K562 (cell line): ENCODE data around the gene CCDC27. TPM values are rescaled to one million over a fixed set of nuclear protein-coding genes. Genes with fewer than 3 reads are reported as not detected.

Experiments used
- CAMTA2 ChIP-seq: fragments of 250-450 bp; sonication (Bioruptor Pico); conservative IDR thresholded peaks from 2 replicates; pipeline ENCODE4 v1.5.1; 2022
- CC2D1A ChIP-seq: fragments of 450-650 bp; IDR thresholded peaks from 2 replicates; pipeline ENCODE4 v1.6.1; 2017; ENCODE audit warnings: mild to moderate bottlenecking
- CCNT2 ChIP-seq: IDR thresholded peaks from 2 replicates; pipeline ENCODE4 v1.6.1; 2011; ENCODE audit warnings: borderline replicate concordance, low read depth, mild to moderate bottlenecking, moderate library complexity, mixed read lengths, low read length; ENCODE audit not compliant: insufficient read length; ENCODE audit errors: extremely low read depth
- CEBPG ChIP-seq, 3 experiments: fragments of 200-800 bp in 1 of 3; sonication (Bioruptor generic) in 1 of 3; sonication (generic) in 1 of 3; formaldehyde crosslinking in 1 of 3; IDR thresholded peaks in 2 of 3; conservative IDR thresholded peaks in 1 of 3; 2 replicates each; pipeline versions ENCODE4 v1.6.1 to v1.8.0; 2016 to 2022; ENCODE audit warnings: missing compliant biosample characterization in 2 of 3, missing genetic modification characterization in 2 of 3, mild to moderate bottlenecking in 1 of 3, missing genetic modification reagents in 1 of 3
- DPF2 ChIP-seq: fragments of 450-650 bp; IDR thresholded peaks from 2 replicates; pipeline ENCODE4 v1.6.1; 2016
- ETS2 ChIP-seq: IDR thresholded peaks from 2 replicates; pipeline ENCODE4 v1.6.1; 2016; ENCODE audit warnings: borderline replicate concordance, missing genetic modification characterization, mild to moderate bottlenecking, moderate library complexity, missing compliant biosample characterization; ENCODE audit not compliant: poor library complexity, severe bottlenecking
- GTF2A2 ChIP-seq: IDR thresholded peaks from 2 replicates; pipeline ENCODE4 v1.6.1; 2016; ENCODE audit warnings: mild to moderate bottlenecking, missing genetic modification characterization, missing compliant biosample characterization
- IFI16 ChIP-seq: fragments of 250-450 bp; sonication (Bioruptor Pico); IDR thresholded peaks from 2 replicates; pipeline ENCODE4 v2.1.2; 2022; ENCODE audit warnings: mild to moderate bottlenecking, inconsistent platforms
- KLF10 ChIP-seq: fragments of 250-450 bp; sonication (Bioruptor Pico); IDR thresholded peaks from 2 replicates; pipeline ENCODE4 v1.6.1; 2021; ENCODE audit warnings: matching md5 sums
- NCOA4 ChIP-seq: fragments of 450-650 bp; IDR thresholded peaks from 2 replicates; pipeline ENCODE4 v1.6.1; 2018; ENCODE audit warnings: mild to moderate bottlenecking; ENCODE audit not compliant: partially characterized antibody
- NFIC ChIP-seq: fragments of 450-650 bp; IDR thresholded peaks from 2 replicates; pipeline ENCODE4 v1.6.1; 2017; ENCODE audit warnings: mild to moderate bottlenecking, inconsistent platforms
- NFRKB ChIP-seq: fragments of 450-650 bp; IDR thresholded peaks from 2 replicates; pipeline ENCODE4 v1.6.1; 2016; ENCODE audit warnings: low read depth
- RFX5 ChIP-seq: IDR thresholded peaks from 2 replicates; pipeline ENCODE4 v1.6.1; 2011; ENCODE audit warnings: low read depth, mild to moderate bottlenecking, improper control_type of control experiment, low read length
- TAL1 ChIP-seq: fragments of 450-650 bp; IDR thresholded peaks from 2 replicates; pipeline ENCODE4 v1.6.1; 2016; ENCODE audit warnings: mild to moderate bottlenecking
- TSC22D4 ChIP-seq: fragments of 450-650 bp; IDR thresholded peaks from 2 replicates; pipeline ENCODE4 v1.6.1; 2016; ENCODE audit warnings: missing genetic modification characterization, missing biosample characterization, control low read depth
- ZNF311 ChIP-seq: fragments of 250-450 bp; sonication (Bioruptor Pico); IDR thresholded peaks from 2 replicates; pipeline ENCODE4 v1.4.0; 2020; ENCODE audit warnings: mild to moderate bottlenecking, moderate library complexity
- ZNF444 ChIP-seq: fragments of 250-450 bp; sonication (Bioruptor Pico); IDR thresholded peaks from 2 replicates; pipeline ENCODE4 v1.4.0; 2020; ENCODE audit warnings: mild to moderate bottlenecking, moderate library complexity
- ZNF589 ChIP-seq: fragments of 200-800 bp; sonication (Bioruptor generic); IDR thresholded peaks from 2 replicates; pipeline ENCODE4 v1.6.1; 2016; ENCODE audit warnings: low read depth, missing genetic modification characterization, missing compliant biosample characterization
- ZNF707 ChIP-seq: fragments of 250-450 bp; sonication (Bioruptor Pico); conservative IDR thresholded peaks from 2 replicates; pipeline ENCODE4 v1.8.0; 2022; ENCODE audit warnings: inconsistent platforms, mild to moderate bottlenecking, moderate library complexity
- polyA plus RNA-seq, 8 experiments: library from polyadenylated mRNA; depleted of rRNA in 4 of 8; stranded (reverse) in 5 of 8; unstranded in 3 of 8; fragments of >200 nt; fragmentation: Nextera tagmentation in 2 of 8; fragmentation: Illumina TruSeq in 1 of 8; extraction: Ambion mirVana in 2 of 8; extraction: Trizol in 1 of 8; gene quantifications; 2 replicates each; pipeline versions ENCODE4 v1.2.1 to v1.2.3, GENCODE V29; 2011 to 2014; ENCODE audit warnings: inconsistent platforms in 1 of 8, missing spikeins in 1 of 8
- total RNA-seq, 7 experiments: library from RNA; depleted of rRNA in 6 of 7; stranded (reverse); fragments of >200 nt in 6 of 7; fragmentation: Illumina TruSeq in 2 of 7; extraction: Trizol in 2 of 7; gene quantifications; 2 replicates each; pipeline versions ENCODE4 v1.2.1 to v1.2.3, GENCODE V29; 2011 to 2021; ENCODE audit warnings: low replicate concordance in 1 of 7
- TF ChIP-seq, protein P1 (sequence below): sonication (generic); formaldehyde crosslinking; IDR thresholded peaks from 2 replicates; pipeline ENCODE4 v1.8.0; 2023; ENCODE audit warnings: mild to moderate bottlenecking, missing genetic modification reagents
- TF ChIP-seq, protein P2 (sequence below): sonication (generic); formaldehyde crosslinking; IDR thresholded peaks from 2 replicates; pipeline ENCODE4 v1.9.0; 2022; ENCODE audit warnings: mild to moderate bottlenecking, missing genetic modification reagents
- TF ChIP-seq, protein P3 (sequence below), 2 experiments: IDR thresholded peaks in 1 of 2; conservative IDR thresholded peaks in 1 of 2; 2 replicates each; pipeline ENCODE4 v1.6.1; 2016; ENCODE audit warnings: low read depth in 2 of 2, mild to moderate bottlenecking in 1 of 2, missing compliant biosample characterization in 1 of 2, missing genetic modification characterization in 1 of 2, moderate library complexity in 1 of 2

Gene CCDC27
- total and polyA plus RNA-seq, 9 of the 15 experiments (the other 6 are each of a cell fraction or from before 2014, with no cell fraction given): 0.01 to 0.04 TPM; not detected in 7

DNA sequence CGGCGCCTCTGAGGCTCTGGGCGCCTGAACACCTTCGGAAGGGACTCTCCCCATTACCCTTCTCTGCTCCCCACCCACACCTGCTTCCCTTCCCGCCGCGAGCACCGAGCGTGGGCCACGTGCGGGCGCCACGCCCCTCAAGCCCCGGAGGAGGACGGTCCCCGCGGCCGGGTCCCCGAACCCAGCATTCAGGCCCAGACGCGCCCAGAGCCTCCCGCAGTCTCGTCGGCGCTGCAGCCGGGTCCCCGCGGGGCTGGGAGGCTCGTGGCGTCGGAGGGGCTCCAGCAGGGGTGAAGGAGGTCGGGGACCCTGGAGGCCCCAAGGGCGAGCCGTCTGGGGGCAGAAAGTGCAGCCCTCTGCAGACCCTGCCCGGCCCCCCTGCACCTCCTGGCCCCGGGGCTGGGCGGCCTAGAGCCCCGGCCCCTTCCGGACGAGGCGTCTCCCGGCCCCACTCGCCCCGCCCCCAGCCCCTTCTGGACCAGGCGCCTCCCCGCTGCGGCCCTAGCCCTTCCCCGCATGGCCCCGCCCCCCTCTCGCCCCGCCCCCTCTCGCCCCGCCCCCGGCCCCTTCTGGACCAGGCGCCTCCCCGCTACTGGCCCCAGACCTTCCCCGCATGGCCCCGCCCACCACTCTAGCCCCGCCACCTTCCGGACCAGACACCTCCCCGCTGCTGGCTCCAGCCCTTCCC is 19.9 kb downstream of the CCDC27 start (continued):
- TF ChIP-seq, protein P1, sequence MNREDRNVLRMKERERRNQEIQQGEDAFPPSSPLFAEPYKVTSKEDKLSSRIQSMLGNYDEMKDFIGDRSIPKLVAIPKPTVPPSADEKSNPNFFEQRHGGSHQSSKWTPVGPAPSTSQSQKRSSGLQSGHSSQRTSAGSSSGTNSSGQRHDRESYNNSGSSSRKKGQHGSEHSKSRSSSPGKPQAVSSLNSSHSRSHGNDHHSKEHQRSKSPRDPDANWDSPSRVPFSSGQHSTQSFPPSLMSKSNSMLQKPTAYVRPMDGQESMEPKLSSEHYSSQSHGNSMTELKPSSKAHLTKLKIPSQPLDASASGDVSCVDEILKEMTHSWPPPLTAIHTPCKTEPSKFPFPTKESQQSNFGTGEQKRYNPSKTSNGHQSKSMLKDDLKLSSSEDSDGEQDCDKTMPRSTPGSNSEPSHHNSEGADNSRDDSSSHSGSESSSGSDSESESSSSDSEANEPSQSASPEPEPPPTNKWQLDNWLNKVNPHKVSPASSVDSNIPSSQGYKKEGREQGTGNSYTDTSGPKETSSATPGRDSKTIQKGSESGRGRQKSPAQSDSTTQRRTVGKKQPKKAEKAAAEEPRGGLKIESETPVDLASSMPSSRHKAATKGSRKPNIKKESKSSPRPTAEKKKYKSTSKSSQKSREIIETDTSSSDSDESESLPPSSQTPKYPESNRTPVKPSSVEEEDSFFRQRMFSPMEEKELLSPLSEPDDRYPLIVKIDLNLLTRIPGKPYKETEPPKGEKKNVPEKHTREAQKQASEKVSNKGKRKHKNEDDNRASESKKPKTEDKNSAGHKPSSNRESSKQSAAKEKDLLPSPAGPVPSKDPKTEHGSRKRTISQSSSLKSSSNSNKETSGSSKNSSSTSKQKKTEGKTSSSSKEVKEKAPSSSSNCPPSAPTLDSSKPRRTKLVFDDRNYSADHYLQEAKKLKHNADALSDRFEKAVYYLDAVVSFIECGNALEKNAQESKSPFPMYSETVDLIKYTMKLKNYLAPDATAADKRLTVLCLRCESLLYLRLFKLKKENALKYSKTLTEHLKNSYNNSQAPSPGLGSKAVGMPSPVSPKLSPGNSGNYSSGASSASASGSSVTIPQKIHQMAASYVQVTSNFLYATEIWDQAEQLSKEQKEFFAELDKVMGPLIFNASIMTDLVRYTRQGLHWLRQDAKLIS (CRISPR knock-in tag): peak; percentile 75; the same call in 1 of the 2 replicates
- TF ChIP-seq CC2D1A (no peak), ZNF707 (CRISPR knock-in tag) (no peak), DPF2 (no peak), ZNF589 (CRISPR knock-in tag) (no peak), NFIC (peak; percentile 12; the same call in 1 of the 2 replicates), GTF2A2 (tag) (no peak), ZNF311 (CRISPR knock-in tag) (no peak), TSC22D4 (no peak), NFRKB (no peak), ETS2 (tag) (no peak), CAMTA2 (no peak; the same call in 1 of the 2 replicates), ZNF444 (CRISPR knock-in tag) (no peak), TAL1 (no peak), CEBPG (CRISPR knock-in tag; IDR thresholded peaks at IDR 0.05) (no peak; the same call in 1 of the 2 replicates), CEBPG (tag; conservative IDR thresholded peaks at IDR 0.05 in 1 of 2, IDR thresholded peaks at IDR 0.05 in 1 of 2) (no peak), CCNT2 (no peak), NCOA4 (no peak), KLF10 (CRISPR knock-in tag) (no peak), IFI16 (CRISPR knock-in tag) (no peak), RFX5 (no peak)
- TF ChIP-seq, protein P2, sequence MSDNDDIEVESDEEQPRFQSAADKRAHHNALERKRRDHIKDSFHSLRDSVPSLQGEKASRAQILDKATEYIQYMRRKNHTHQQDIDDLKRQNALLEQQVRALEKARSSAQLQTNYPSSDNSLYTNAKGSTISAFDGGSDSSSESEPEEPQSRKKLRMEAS (CRISPR knock-in tag): peak; percentile 90
- TF ChIP-seq, protein P3, sequence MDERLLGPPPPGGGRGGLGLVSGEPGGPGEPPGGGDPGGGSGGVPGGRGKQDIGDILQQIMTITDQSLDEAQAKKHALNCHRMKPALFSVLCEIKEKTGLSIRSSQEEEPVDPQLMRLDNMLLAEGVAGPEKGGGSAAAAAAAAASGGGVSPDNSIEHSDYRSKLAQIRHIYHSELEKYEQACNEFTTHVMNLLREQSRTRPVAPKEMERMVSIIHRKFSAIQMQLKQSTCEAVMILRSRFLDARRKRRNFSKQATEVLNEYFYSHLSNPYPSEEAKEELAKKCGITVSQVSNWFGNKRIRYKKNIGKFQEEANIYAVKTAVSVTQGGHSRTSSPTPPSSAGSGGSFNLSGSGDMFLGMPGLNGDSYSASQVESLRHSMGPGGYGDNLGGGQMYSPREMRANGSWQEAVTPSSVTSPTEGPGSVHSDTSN (CRISPR knock-in tag; IDR thresholded peaks at IDR 0.05; ENCODE audit: low read depth): no peak
- TF ChIP-seq, protein P3 (tag; conservative IDR thresholded peaks at IDR 0.05; ENCODE audit: low read depth): no peak
